GM12801 (cell line): Measurements from ENCODE around the gene ZNF428.

ENCODE experiments used
- TF ChIP-seq, protein P1 (sequence below): IDR thresholded peaks from one replicate; pipeline ENCODE4 v1.5.1; 2011; ENCODE audit warnings: control low read depth; ENCODE audit not compliant: insufficient read length; ENCODE audit errors: extremely low read depth

ZNF428 gene

DNA sequence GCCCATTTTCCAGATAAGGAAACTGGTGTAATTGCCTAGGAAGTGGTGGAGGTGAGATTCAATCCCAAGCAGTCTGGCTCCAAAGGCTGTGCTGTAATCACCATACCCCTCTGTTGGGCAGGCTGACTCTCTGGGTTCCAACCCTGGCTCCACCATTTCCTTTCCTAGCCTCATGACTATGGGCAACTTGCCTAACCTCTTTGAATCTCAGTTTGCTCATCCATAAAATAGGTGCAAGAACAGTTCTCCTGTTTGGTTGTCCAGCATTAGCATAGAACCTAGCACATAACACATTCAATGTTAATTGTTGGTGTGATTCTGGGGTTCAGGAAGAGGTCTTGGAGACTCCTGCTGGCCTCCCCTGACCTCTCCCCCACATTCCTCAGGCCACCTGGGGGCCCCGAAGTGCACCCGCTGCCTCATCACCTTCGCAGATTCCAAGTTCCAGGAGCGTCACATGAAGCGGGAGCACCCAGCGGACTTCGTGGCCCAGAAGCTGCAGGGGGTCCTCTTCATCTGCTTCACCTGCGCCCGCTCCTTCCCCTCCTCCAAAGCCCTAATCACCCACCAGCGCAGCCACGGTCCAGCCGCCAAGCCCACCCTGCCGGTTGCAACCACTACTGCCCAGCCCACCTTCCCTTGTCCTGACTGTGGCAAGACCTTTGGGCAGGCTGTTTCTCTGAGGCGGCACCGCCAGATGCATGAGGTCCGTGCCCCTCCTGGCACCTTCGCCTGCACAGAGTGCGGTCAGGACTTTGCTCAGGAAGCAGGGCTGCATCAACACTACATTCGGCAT is 20.8 kb downstream of the ZNF428 start:
- TF ChIP-seq, protein P1, sequence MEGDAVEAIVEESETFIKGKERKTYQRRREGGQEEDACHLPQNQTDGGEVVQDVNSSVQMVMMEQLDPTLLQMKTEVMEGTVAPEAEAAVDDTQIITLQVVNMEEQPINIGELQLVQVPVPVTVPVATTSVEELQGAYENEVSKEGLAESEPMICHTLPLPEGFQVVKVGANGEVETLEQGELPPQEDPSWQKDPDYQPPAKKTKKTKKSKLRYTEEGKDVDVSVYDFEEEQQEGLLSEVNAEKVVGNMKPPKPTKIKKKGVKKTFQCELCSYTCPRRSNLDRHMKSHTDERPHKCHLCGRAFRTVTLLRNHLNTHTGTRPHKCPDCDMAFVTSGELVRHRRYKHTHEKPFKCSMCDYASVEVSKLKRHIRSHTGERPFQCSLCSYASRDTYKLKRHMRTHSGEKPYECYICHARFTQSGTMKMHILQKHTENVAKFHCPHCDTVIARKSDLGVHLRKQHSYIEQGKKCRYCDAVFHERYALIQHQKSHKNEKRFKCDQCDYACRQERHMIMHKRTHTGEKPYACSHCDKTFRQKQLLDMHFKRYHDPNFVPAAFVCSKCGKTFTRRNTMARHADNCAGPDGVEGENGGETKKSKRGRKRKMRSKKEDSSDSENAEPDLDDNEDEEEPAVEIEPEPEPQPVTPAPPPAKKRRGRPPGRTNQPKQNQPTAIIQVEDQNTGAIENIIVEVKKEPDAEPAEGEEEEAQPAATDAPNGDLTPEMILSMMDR = no peak

DNA sequence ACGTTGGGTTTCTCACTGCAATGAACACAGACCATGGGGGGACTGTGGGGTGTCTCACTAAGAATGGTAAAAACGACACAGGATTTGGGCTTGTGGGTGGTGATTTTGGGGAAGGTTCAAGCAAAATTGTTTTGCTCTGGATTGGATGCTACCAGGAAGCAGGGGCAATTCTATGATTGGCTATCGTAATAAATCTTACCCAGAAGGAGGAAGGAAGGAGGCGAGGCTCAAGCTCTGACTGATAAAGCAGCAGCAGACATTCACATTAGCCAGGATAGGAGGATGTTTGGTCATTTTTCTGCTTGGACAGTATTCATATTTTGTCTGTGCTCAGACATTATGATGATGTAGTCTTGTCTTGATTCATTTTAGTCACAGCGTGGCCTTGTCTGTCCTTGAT is 21.6 kb downstream of the ZNF428 start:
- TF ChIP-seq, protein P1 = no peak

- TF ChIP-seq, protein P1 = no peak
Measured at GRCh38 chr19:43596842-43597461, 22.5 kb downstream of the ZNF428 start.

DNA sequence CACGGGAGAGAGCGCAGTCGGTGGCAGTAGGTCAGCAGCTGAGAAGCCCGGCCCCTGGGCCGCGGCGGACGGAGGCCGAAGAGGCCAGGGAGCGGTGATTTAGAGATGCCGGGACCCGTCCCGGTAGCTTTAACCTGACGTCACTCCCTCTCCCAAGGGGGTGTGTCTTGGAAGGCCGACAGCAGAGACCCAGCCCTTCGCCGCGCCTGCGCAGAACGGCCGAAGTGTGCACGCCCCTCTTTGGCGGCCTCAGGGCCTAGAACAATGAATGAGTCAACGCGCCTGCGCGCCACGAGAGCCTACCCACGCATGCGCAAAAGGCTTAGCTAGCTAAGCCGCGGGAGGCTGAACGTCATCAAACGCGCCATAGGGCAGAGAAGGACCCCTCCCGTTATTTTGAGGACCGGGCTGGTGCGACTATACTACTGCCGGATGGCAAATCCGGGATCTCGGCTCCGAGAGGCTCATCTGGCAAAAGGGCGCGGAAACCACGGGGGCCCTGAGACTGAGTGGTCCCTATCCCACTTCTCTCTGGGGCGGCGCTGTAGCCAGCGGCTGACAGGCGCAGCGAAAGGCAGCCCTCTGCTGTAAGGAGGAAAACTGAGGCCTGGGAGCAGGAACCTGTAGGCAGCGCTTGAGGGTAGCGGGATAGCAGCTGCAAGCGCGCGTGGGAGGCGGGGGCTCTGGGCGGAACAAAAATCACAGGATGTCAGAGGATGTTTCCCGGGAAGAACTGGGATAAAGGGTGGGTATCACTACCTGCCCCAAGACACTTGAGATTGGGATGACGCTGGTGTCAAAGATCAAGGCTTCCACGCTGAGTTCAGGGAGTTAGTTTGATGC is 23.2 kb downstream of the ZNF428 start, which contains the start of the genes IRGQ and ZNF576:
Gene IRGQ, minus strand, starts transcription at position 136 of the 843 bp plus-strand sequence. CDS start 796 bp downstream, outside the sequence.
Gene ZNF576, plus strand, starts transcription at position 597 of the 843 bp plus-strand sequence. CDS start 514 bp downstream, outside the sequence.
- TF ChIP-seq, protein P1 = no peak

DNA sequence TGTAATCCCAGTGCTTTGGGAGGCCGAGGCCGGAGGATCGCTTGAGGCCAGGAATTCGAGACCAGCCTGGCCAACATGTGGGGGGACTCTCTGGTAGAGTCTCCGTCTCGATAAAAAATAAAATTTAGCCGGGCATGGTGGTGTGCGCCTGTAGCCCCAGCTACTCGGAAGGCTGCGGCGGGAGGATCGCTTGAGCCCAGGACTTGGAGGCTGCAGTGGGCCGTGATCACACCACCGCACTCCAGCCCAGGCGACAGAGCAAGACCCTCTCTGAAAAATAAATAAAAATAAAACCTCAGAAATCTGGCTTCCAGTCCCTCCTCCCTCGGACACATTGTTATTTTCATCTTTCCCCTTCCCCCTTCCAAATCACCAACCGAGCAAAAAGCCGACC is 23.8 kb downstream of the ZNF428 start:
- TF ChIP-seq, protein P1 = no peak

GRCh38 chr19:43594710-43595604 is 24.5 kb downstream of the ZNF428 start:
- TF ChIP-seq, protein P1 = peak; percentile 6
